NOMO-1 treated with dmso at 0.1 percent for 144 hours (cell line): ENCODE results near the gene VCPKMT.

Experiments
- DNase-seq: peaks from one replicate; lab custom pipeline; 2025; ENCODE audit not compliant: unreplicated experiment; lab: John Stamatoyannopoulos, UW

The VCPKMT gene

GRCh38 chr14:50067723-50068495 lies 48.5 kb downstream of the VCPKMT start:
- DNase-seq, result no peak

- DNase-seq, result no peak
These were observed 50.8 kb downstream of the VCPKMT start for GRCh38 chr14:50065583-50065982.

DNA sequence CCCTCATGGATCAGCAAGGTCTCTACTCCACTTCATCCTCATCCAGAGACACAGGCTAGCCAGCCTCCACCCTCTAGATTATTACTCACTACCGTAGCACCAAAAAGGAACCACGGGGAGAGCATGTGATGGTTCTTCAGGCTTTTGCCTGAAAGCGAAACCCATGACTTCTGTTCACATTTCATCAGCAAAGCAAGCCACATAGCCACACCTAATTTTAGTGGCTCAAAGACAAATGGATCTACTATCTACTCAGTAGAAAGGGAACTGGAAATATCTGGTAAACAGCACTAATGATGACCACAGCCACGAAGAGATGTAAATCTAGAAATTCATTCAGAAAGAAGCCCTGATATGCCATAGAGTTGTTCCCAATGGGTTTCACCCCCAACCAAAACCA lies 51.4 kb downstream of the VCPKMT start:
- DNase-seq, result peak; percentile 80

GRCh38 chr14:50063876-50064420 lies 52.4 kb downstream of the VCPKMT start:
- DNase-seq, result no peak

GRCh38 chr14:50062438-50063085 lies 53.8 kb downstream of the VCPKMT start:
- DNase-seq, result peak; percentile 76

- peak; percentile 78 for DNase-seq
These were observed 54.5 kb downstream of the VCPKMT start for GRCh38 chr14:50061664-50062437.

DNA sequence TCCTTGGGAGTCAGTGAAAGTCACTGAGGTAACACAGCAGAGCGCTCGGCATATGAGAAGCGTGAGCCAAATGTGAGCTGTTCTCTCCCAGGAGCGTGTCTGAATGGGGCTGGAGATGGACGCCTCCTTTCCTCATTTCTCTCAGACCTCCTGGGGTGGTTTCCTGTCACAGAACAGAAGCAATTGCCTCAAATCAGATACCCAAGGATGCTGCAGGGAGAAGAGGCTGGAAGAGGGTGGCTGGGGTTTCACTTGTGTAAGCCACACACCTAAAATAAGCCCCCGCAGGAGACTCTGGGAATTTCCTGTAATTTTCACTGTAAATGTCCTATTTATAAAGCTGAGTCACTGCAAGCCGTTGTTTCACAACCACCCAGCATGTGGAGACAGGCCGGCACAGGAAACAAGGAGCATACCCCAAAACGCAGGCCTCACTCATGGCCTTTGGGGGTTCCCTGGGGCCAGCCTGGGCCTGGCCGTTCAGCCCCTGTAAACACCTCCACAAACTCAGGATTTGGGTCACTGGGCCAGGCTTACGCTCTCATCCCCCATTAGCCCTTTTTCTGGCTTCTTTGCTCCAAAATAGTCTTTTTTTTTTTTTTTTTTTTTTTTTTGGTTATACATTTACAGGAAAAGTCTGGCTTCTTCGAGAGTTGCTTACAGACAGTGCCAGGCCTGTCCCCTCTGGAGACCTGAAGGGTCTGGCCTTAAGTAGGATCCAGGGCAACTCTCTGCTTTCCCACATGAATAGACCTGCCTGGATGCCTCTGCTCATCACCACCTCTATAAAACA lies 55.3 kb downstream of the VCPKMT start:
- DNase-seq, result peak; percentile 90

- no peak for DNase-seq
These were observed 56.4 kb downstream of the VCPKMT start for GRCh38 chr14:50059763-50060616.
